HG02938 (cell line): Measurements from ENCODE around the gene CFP.

Experiments
- ATAC-seq: cut with Tn5 transposase; IDR thresholded peaks from one replicate; pipeline ENCODE4 v1.9.1; 2021; ENCODE audit warnings: mild to moderate bottlenecking, moderate library complexity; ENCODE audit not compliant: unreplicated experiment

The CFP gene

GRCh38 chrX:47638816-47639215 is 9.1 kb upstream of the CFP start:
- ATAC-seq = no peak

GRCh38 chrX:47637546-47638195 is 7.9 kb upstream of the CFP start:
- ATAC-seq = no peak

GRCh38 chrX:47634871-47635575 is 5.3 kb upstream of the CFP start:
- no peak for ATAC-seq

- no peak for ATAC-seq
Measured at GRCh38 chrX:47633689-47634590, 4.2 kb upstream of the CFP start.

GRCh38 chrX:47632666-47633065 is 2.9 kb upstream of the CFP start:
- no peak for ATAC-seq

GRCh38 chrX:47631676-47632075 is 1.9 kb upstream of the CFP start:
- ATAC-seq = no peak

- no peak for ATAC-seq
Measured at GRCh38 chrX:47628982-47629381, 748 bp downstream of the CFP start.

- ATAC-seq = no peak
Measured at GRCh38 chrX:47625365-47625764, 4.4 kb downstream of the CFP start.

GRCh38 chrX:47623540-47624027 is 6.1 kb downstream of the CFP start:
- ATAC-seq = no peak

- ATAC-seq = no peak
Measured at GRCh38 chrX:47621851-47622250, 7.9 kb downstream of the CFP start.

- no peak for ATAC-seq
Measured at GRCh38 chrX:47620303-47620685, 9.4 kb downstream of the CFP start.

GRCh38 chrX:47619486-47620302 is 10.0 kb downstream of the CFP start, which contains the start of gene SYN1:
SYN1 (minus strand) TSS chrX:47619857; CDS start chrX:47619728, 129 bp downstream.
- peak; percentile 62 for ATAC-seq

- ATAC-seq = no peak
Measured at GRCh38 chrX:47618923-47619485, 10.7 kb downstream of the CFP start.

GRCh38 chrX:47614618-47615017 is 15.1 kb downstream of the CFP start:
- no peak for ATAC-seq

GRCh38 chrX:47613082-47613481 is 16.6 kb downstream of the CFP start:
- ATAC-seq = no peak

GRCh38 chrX:47612418-47612817 is 17.3 kb downstream of the CFP start:
- ATAC-seq = no peak

GRCh38 chrX:47611926-47612325 is 17.8 kb downstream of the CFP start:
- ATAC-seq = no peak

- ATAC-seq = no peak
Measured at GRCh38 chrX:47611489-47611888, 18.2 kb downstream of the CFP start.

GRCh38 chrX:47610511-47610910 is 19.2 kb downstream of the CFP start:
- no peak for ATAC-seq

- ATAC-seq = no peak
Measured at GRCh38 chrX:47608130-47608810, 21.5 kb downstream of the CFP start.
